NCI-H524 treated with DMSO at 0.1 percent for 48 hours (cell line): ENCODE data around the gene NCKAP5L.
"Not testable (repeated sequence)": the region's sequence is repeated elsewhere in the genome, so short reads cannot be mapped to it uniquely, and the experiment has no call there.

Source experiments
- DNase-seq: peaks from one replicate; lab custom pipeline; 2025; lab: John Stamatoyannopoulos, UW

Gene NCKAP5L

GRCh38 chr12:49828133-49829091 is at the start of gene NCKAP5L:
Gene NCKAP5L, minus strand, starts transcription at chr12:49828413. Its CDS starts 24,369 bp downstream, at chr12:49804044.
- peak; percentile 80 for DNase-seq

GRCh38 chr12:49877066-49877465 is 48.9 kb upstream of the NCKAP5L start:
- DNase-seq: no peak

- no peak for DNase-seq
Observed at GRCh38 chr12:49876070-49876469, 47.9 kb upstream of the NCKAP5L start.

- no peak for DNase-seq
Observed at GRCh38 chr12:49875115-49875720, 47.0 kb upstream of the NCKAP5L start.

GRCh38 chr12:49874142-49874897 is 46.1 kb upstream of the NCKAP5L start:
- DNase-seq: no peak

- no peak for DNase-seq
Observed at GRCh38 chr12:49873361-49873934, 45.2 kb upstream of the NCKAP5L start.

GRCh38 chr12:49872781-49873181 is 44.6 kb upstream of the NCKAP5L start:
- no peak for DNase-seq

GRCh38 chr12:49872381-49872780 is 44.2 kb upstream of the NCKAP5L start:
- DNase-seq: no peak

- not testable (repeated sequence) for DNase-seq
Observed at GRCh38 chr12:49871811-49872251, 43.6 kb upstream of the NCKAP5L start.

GRCh38 chr12:49871263-49871561 is 43.0 kb upstream of the NCKAP5L start:
- DNase-seq: no peak

GRCh38 chr12:49870501-49871262 is 42.5 kb upstream of the NCKAP5L start:
- DNase-seq: no peak

GRCh38 chr12:49869816-49870500 is 41.7 kb upstream of the NCKAP5L start:
- DNase-seq: no peak

GRCh38 chr12:49868952-49869815 is 41.0 kb upstream of the NCKAP5L start:
- peak; percentile 87 for DNase-seq

GRCh38 chr12:49868449-49868848 is 40.2 kb upstream of the NCKAP5L start:
- no peak for DNase-seq

GRCh38 chr12:49867570-49868341 is 39.5 kb upstream of the NCKAP5L start:
- no peak for DNase-seq

GRCh38 chr12:49866859-49867569 is 38.8 kb upstream of the NCKAP5L start:
- DNase-seq: no peak

GRCh38 chr12:49865782-49866135 is 37.5 kb upstream of the NCKAP5L start:
- no peak for DNase-seq

GRCh38 chr12:49865109-49865781 is 37.0 kb upstream of the NCKAP5L start:
- no peak for DNase-seq
